NCI-H69 (cell line): Measurements from ENCODE around the gene CDH15.
"Not testable (repeated sequence)": the region's sequence is repeated elsewhere in the genome, so short reads cannot be mapped to it uniquely, and the experiment has no call there.

Source experiments
- DNase-seq: peaks from one replicate; lab custom pipeline; 2025; lab: John Stamatoyannopoulos, UW

Gene CDH15

DNA sequence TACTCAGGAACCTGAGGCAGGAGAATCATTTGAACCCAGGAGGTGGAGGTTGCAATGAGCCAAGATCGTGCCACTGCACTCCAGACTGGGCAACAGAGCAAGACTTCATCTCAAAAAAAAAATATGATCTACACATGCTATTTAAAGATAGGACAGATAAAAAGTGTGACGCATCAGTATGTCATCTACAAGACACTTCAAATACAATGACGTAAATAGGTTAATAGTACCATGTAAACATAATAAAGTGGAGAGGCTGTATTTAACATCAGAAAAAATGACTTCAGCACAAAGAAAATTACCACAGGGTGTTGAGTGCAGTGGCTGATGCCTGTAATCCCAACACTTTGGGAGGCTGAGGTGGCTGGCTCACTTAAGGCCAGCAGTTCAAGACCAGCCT lies 66.2 kb downstream of the CDH15 start:
- DNase-seq, result no peak

GRCh38 chr16:89241187-89242007 lies 69.8 kb downstream of the CDH15 start:
- DNase-seq, result peak; percentile 67

DNA sequence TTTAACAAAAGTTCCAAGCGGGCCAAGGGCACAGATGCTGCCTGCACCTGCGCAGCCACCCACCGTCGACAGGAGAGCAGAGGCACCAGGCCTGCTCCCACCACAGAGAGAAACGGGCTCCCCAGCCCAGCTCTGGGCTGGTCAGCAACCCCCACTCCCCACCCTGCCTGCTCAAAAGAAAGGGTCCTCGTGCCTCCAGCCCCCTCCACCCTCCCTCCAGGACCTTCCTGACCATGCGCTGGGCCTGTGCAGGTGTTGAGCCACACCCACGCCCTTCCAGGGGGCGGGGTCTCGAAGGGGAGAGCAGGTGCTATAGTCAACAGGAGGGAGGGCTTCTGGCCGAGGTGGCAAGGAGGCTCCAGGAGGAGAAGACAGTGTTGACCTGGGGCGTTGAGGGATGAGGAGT lies 71.2 kb downstream of the CDH15 start:
- peak; percentile 40 for DNase-seq

GRCh38 chr16:89243664-89244063 lies 72.1 kb downstream of the CDH15 start:
- no peak for DNase-seq

DNA sequence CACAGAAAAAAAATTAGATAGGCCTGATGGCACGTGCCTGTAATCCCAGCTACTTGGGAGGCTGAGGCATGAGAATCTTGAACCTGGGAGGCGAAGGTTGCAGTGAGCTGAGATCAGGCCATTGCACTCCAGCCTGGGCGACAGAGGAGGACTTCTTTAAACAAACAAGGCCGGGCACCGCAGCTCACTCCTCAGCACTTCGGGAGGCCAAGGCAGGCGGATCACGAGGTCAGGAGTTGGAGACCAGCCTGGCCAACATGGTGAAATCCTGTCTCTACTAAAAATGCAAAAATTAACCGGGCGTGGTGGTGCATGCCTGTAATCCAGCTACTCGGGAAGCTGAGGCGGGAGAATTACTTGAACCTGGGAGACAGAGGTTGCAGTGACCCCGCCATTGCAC lies 72.7 kb downstream of the CDH15 start:
- not testable (repeated sequence) for DNase-seq

DNA sequence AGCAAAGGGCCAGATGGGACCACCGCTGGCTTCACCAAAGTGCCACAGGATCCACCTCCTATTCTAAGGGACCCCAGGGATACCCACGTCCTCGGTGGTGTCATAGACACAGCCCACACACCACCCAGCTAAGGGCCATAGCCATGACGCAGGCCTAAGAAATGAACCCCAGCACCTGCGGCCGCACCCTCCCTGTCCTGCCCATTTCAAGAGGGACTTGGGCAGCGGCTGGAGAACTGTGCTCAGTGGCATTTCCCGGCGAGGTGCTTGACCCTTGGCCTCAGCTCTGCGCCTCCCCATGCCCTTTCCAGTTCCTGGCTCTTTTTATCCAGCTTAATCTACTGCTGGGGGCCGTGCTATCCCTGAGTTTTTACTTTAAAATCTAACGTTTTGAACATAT lies 73.2 kb downstream of the CDH15 start:
- no peak for DNase-seq
